ENCODE data around the gene POLR3GL.

POLR3GL gene

GRCh38 chr1:145975216-145975615 is 10.7 kb downstream of the POLR3GL start:
- no peak for DNase-seq (ENCODE audit: low read depth)

GRCh38 chr1:145977016-145977415 is 12.5 kb downstream of the POLR3GL start:
- DNase-seq (ENCODE audit: low read depth): no peak

GRCh38 chr1:145977486-145978470 is 13.3 kb downstream of the POLR3GL start:
- no peak for DNase-seq (ENCODE audit: low read depth)

GRCh38 chr1:145978471-145978853 is 14.0 kb downstream of the POLR3GL start:
- no peak for DNase-seq (ENCODE audit: low read depth)

GRCh38 chr1:145978854-145979745 is 14.6 kb downstream of the POLR3GL start:
- DNase-seq (ENCODE audit: low read depth): no peak

- no peak for DNase-seq (ENCODE audit: low read depth)
Observed at GRCh38 chr1:145979746-145980456, 15.4 kb downstream of the POLR3GL start.

- no peak for DNase-seq (ENCODE audit: low read depth)
Observed at GRCh38 chr1:145980457-145980994, 16.0 kb downstream of the POLR3GL start.

GRCh38 chr1:145982010-145982723 is 17.7 kb downstream of the POLR3GL start:
- DNase-seq (ENCODE audit: low read depth): no peak

- DNase-seq (ENCODE audit: low read depth): no peak
Observed at GRCh38 chr1:145983206-145983675, 18.8 kb downstream of the POLR3GL start.

GRCh38 chr1:145983960-145984830 is 19.7 kb downstream of the POLR3GL start:
- no peak for DNase-seq (ENCODE audit: low read depth)

GRCh38 chr1:145985129-145985501 is 20.6 kb downstream of the POLR3GL start:
- DNase-seq (ENCODE audit: low read depth): no peak

GRCh38 chr1:145985502-145986439 is 21.3 kb downstream of the POLR3GL start:
- no peak for DNase-seq (ENCODE audit: low read depth)

- DNase-seq (ENCODE audit: low read depth): no peak
Observed at GRCh38 chr1:145986551-145986950, 22.1 kb downstream of the POLR3GL start.

- DNase-seq (ENCODE audit: low read depth): no peak
Observed at GRCh38 chr1:145987926-145988325, 23.4 kb downstream of the POLR3GL start.

- DNase-seq (ENCODE audit: low read depth): no peak
Observed at GRCh38 chr1:145988773-145989172, 24.3 kb downstream of the POLR3GL start.

GRCh38 chr1:145990249-145990855 is 25.9 kb downstream of the POLR3GL start:
- DNase-seq (ENCODE audit: low read depth): no peak

- DNase-seq (ENCODE audit: low read depth): no peak
Observed at GRCh38 chr1:145991735-145992412, 27.4 kb downstream of the POLR3GL start.

- no peak for DNase-seq (ENCODE audit: low read depth)
Observed at GRCh38 chr1:145992502-145992936, 28.0 kb downstream of the POLR3GL start.

Measured in stimulated activated CD8-positive, alpha-beta memory T cell treated with anti-CD3 and anti-CD28 coated beads, Interleukin-7, amount 100 ng/mL, for 24 hours (primary cell).